ENCODE data around the gene SLC22A23. TPM values are rescaled to one million over a fixed set of nuclear protein-coding genes. Genes with fewer than 3 reads are reported as not detected.

Gene SLC22A23
- total RNA-seq, 2 experiments from 2014 or later, result 13.4 to 13.6 TPM

DNA sequence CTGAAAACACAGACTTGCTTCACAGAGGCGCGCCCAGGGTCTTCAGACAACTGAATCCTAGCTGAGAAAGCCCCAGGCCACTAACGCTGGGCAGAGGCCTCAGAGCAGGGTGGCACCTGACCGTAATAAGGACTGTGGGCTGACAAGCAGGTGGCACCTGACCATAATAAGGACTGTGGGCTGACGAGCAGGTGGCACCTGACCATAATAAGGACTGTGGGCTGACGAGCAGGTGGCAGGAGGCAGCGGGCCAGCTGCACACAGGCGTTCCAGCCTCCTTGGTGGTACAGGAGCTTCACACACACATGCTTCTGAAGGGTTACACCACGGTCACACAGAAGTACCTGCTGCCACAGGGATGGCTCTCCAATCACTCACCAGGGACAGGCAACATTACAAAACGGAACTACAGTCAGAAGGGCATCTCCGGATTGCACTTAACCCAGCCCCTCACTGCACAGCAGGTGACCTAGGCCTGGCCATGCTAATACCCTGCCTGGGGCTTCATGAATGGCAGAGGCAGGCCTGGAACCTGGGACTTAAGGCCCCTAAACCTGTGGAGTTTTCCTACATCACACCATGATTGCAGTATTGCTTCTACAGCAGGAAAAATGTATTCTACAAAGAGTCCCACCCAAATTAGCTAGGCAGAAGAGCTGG is 147.3 kb downstream of the SLC22A23 start:
- ChIA-PET POLR2A (no interaction called here), CTCF (no interaction called here)
- TF ChIP-seq, protein P1, sequence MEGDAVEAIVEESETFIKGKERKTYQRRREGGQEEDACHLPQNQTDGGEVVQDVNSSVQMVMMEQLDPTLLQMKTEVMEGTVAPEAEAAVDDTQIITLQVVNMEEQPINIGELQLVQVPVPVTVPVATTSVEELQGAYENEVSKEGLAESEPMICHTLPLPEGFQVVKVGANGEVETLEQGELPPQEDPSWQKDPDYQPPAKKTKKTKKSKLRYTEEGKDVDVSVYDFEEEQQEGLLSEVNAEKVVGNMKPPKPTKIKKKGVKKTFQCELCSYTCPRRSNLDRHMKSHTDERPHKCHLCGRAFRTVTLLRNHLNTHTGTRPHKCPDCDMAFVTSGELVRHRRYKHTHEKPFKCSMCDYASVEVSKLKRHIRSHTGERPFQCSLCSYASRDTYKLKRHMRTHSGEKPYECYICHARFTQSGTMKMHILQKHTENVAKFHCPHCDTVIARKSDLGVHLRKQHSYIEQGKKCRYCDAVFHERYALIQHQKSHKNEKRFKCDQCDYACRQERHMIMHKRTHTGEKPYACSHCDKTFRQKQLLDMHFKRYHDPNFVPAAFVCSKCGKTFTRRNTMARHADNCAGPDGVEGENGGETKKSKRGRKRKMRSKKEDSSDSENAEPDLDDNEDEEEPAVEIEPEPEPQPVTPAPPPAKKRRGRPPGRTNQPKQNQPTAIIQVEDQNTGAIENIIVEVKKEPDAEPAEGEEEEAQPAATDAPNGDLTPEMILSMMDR (IDR thresholded peaks at IDR 0.05), result no peak
- DNase-seq (peak in 1 of 14 experiments; percentile 7), ATAC-seq (ENCODE audit: poor library complexity) (no peak)
- H3K4me1 Mint-ChIP-seq (ENCODE audit: low read depth), result no peaks in the 10 kb centered on the region
- Histone ChIP-seq H3K9me3 (ENCODE audit: control insufficient read depth in 1 of 2, insufficient read depth in 1 of 2, low read length in 2 of 2) (peaks cover 0 to 6% of the 10 kb centered on the region in 2 experiments), H3K27me3 (ENCODE audit: control insufficient read depth in 1 of 2, insufficient read depth in 2 of 2, low read length in 2 of 2) (no peaks in the 10 kb centered on the region), H3K36me3 (ENCODE audit: insufficient read depth, low read length) (no peaks in the 10 kb centered on the region), H3K27ac (ENCODE audit: low read depth in 1 of 2, low read length in 2 of 2) (no peak overlapping the region), H3K4me3 (ENCODE audit: low read length) (no peak overlapping the region), H3K4me1 (ENCODE audit: insufficient read depth, low read length) (no peaks in the 10 kb centered on the region)
- H3K9me3 Mint-ChIP-seq, result peaks cover 2% of the 10 kb centered on the region
- H3K36me3 Mint-ChIP-seq (ENCODE audit: low read depth), result no peaks in the 10 kb centered on the region
- intact Hi-C loops (cut with DNase I, micrococcal nuclease), result no loop called here
- H3K27me3 Mint-ChIP-seq, result no peaks in the 10 kb centered on the region
- no peak overlapping the region for H3K27ac Mint-ChIP-seq
- no peak overlapping the region for H3K4me3 Mint-ChIP-seq

- ChIA-PET CTCF (no interaction called here), POLR2A (no interaction called here)
- no peaks in the 10 kb centered on the region for H3K36me3 Mint-ChIP-seq (ENCODE audit: low read depth)
- intact Hi-C loops (cut with DNase I, micrococcal nuclease), result no loop called here
- peaks cover 0 to 6% of the 10 kb centered on the region in 2 experiments for H3K9me3 ChIP-seq (ENCODE audit: control insufficient read depth in 1 of 2, insufficient read depth in 1 of 2, low read length in 2 of 2)
- H3K9me3 Mint-ChIP-seq, result peaks cover 2% of the 10 kb centered on the region
- H3K27ac ChIP-seq (ENCODE audit: low read depth in 1 of 2, low read length in 2 of 2), result no peak overlapping the region
- no peaks in the 10 kb centered on the region for H3K36me3 ChIP-seq (ENCODE audit: insufficient read depth, low read length)
- H3K4me3 ChIP-seq (ENCODE audit: low read length), result no peak overlapping the region
- H3K27me3 Mint-ChIP-seq, result peaks cover 4% of the 10 kb centered on the region
- no peaks in the 10 kb centered on the region for H3K4me1 ChIP-seq (ENCODE audit: insufficient read depth, low read length)
- DNase-seq (no peak), ATAC-seq (ENCODE audit: poor library complexity) (no peak)
- no peak overlapping the region for H3K27ac Mint-ChIP-seq
- TF ChIP-seq, protein P1 (IDR thresholded peaks at IDR 0.05), result no peak
- H3K4me3 Mint-ChIP-seq, result no peak overlapping the region
- H3K27me3 ChIP-seq (ENCODE audit: control insufficient read depth in 1 of 2, insufficient read depth in 2 of 2, low read length in 2 of 2), result no peaks in the 10 kb centered on the region
- no peaks in the 10 kb centered on the region for H3K4me1 Mint-ChIP-seq (ENCODE audit: low read depth)
Observed at GRCh38 chr6:3308106-3308505, 148.7 kb downstream of the SLC22A23 start.

- Mint-ChIP-seq H3K4me3 (no peak overlapping the region), H3K36me3 (ENCODE audit: low read depth) (no peaks in the 10 kb centered on the region), H3K4me1 (ENCODE audit: low read depth) (no peaks in the 10 kb centered on the region), H3K9me3 (peaks cover 2% of the 10 kb centered on the region), H3K27me3 (peaks cover 4% of the 10 kb centered on the region), H3K27ac (no peak overlapping the region)
- ChIA-PET CTCF (no interaction called here), POLR2A (no interaction called here)
- Histone ChIP-seq H3K4me1 (ENCODE audit: insufficient read depth, low read length) (no peaks in the 10 kb centered on the region), H3K36me3 (ENCODE audit: insufficient read depth, low read length) (no peaks in the 10 kb centered on the region), H3K9me3 (ENCODE audit: control insufficient read depth in 1 of 2, insufficient read depth in 1 of 2, low read length in 2 of 2) (peaks cover 0 to 6% of the 10 kb centered on the region in 2 experiments), H3K27ac (ENCODE audit: low read depth in 1 of 2, low read length in 2 of 2) (no peak overlapping the region), H3K4me3 (ENCODE audit: low read length) (no peak overlapping the region), H3K27me3 (ENCODE audit: control insufficient read depth in 1 of 2, insufficient read depth in 2 of 2, low read length in 2 of 2) (no peaks in the 10 kb centered on the region)
- no peak for ATAC-seq (ENCODE audit: poor library complexity)
- intact Hi-C loops (cut with DNase I, micrococcal nuclease), result no loop called here
- TF ChIP-seq, protein P1 (IDR thresholded peaks at IDR 0.05), result no peak
- no peak for DNase-seq
Observed at GRCh38 chr6:3307436-3307835, 149.4 kb downstream of the SLC22A23 start.
